ENCODE data around the gene PAWR.

GRCh38 chr12:79637093-79637492 is 53.7 kb downstream of the PAWR start:
- TF ChIP-seq CTCF (IDR thresholded peaks at IDR 0.05): no peak
- no peak for TF ChIP-seq POLR2A (IDR thresholded peaks at IDR 0.05)

Data from right lobe of liver (tissue), 4 donors.